IMR-90 (cell line): ENCODE results near the gene SLC38A7. TPM values are rescaled to one million over a fixed set of nuclear protein-coding genes. Genes with fewer than 3 reads are reported as not detected.

Source experiments
- ATAC-seq: fragments of 200-7000 bp; cut with Tn5 transposase; 2 replicates; pipeline ENCODE4 v1.9.1; 2020; ENCODE audit warnings: low read depth, mild to moderate bottlenecking, moderate library complexity
- BruUV-seq: library from RNA; stranded (reverse); fragments of 400-500 nt; replicated peaks from 2 replicates; lab custom pipeline; 2021; lab: Mats Ljungman, UMichigan
- CTCF ChIA-PET: fragments of 300-600 bp; formaldehyde crosslinking; extraction: SDS; loops from one replicate; lab custom pipeline; 2021; ENCODE audit warnings: antibody characterized with exemption; lab: Yijun Ruan, JAX
- POLR2A ChIA-PET: fragments of 300-600 bp; sonication (Branson Sonifier 250); formaldehyde crosslinking; loops from one replicate; lab custom pipeline; 2022; ENCODE audit warnings: antibody characterized with exemption; ENCODE audit not compliant: unreplicated experiment; lab: Charles Lee
- DNase-seq: peaks from one replicate; pipeline ENCODE4 v3.0.0; 2013
- H2AFZ ChIP-seq: replicated peaks from 2 replicates; pipeline ENCODE3; 2013; ENCODE audit warnings: low read length, mild to moderate bottlenecking; ENCODE audit not compliant: poor library complexity
- H2AK5ac ChIP-seq: 2 replicates; pipeline ENCODE4 v1.6.1; 2013; ENCODE audit warnings: low read depth, low read length, inconsistent platforms
- H2AK9ac ChIP-seq: replicated peaks from 2 replicates; pipeline ENCODE3; 2013; ENCODE audit warnings: mild to moderate bottlenecking, low read depth, low read length, moderate library complexity; ENCODE audit not compliant: poor library complexity
- H2BK120ac ChIP-seq: 2 replicates; pipeline ENCODE4 v1.6.1; 2013; ENCODE audit warnings: low read depth, low read length, inconsistent platforms
- H2BK15ac ChIP-seq: 3 replicates; pipeline ENCODE4 v1.6.1; 2013; ENCODE audit warnings: low read depth, low read length, inconsistent platforms
- H2BK20ac ChIP-seq: 2 replicates; pipeline ENCODE4 v1.6.1; 2013; ENCODE audit warnings: low read depth, mild to moderate bottlenecking, inconsistent platforms, low read length, moderate library complexity
- H2BK5ac ChIP-seq: 2 replicates; pipeline ENCODE4 v1.6.1; 2013; ENCODE audit warnings: mild to moderate bottlenecking, low read depth, low read length, inconsistent platforms; ENCODE audit not compliant: poor library complexity, severe bottlenecking
- H3K14ac ChIP-seq: replicated peaks from 2 replicates; pipeline ENCODE4 v1.6.1; 2013; ENCODE audit warnings: low read depth, low read length, inconsistent platforms
- H3K18ac ChIP-seq: 2 replicates; pipeline ENCODE4 v1.6.1; 2013; ENCODE audit warnings: low read depth, low read length, control low read depth
- H3K23ac ChIP-seq: 2 replicates; pipeline ENCODE4 v1.6.1; 2013; ENCODE audit warnings: low read depth, low read length, inconsistent platforms
- H3K27ac ChIP-seq: 2 replicates; pipeline ENCODE4 v1.5.1; 2013; ENCODE audit warnings: mild to moderate bottlenecking, control low read depth, low read length; ENCODE audit not compliant: insufficient read depth
- H3K27me3 ChIP-seq: 2 replicates; pipeline ENCODE4 v1.6.1; 2013; ENCODE audit warnings: low read length; ENCODE audit not compliant: control insufficient read depth, insufficient read depth
- H3K36me3 ChIP-seq: 2 replicates; pipeline ENCODE4 v1.6.1; 2013; ENCODE audit warnings: low read length, mixed read lengths; ENCODE audit not compliant: control insufficient read depth, insufficient read depth
- H3K4ac ChIP-seq: 2 replicates; pipeline ENCODE4 v1.6.1; 2013; ENCODE audit warnings: low read depth, low read length, inconsistent platforms
- H3K4me1 ChIP-seq: 2 replicates; pipeline ENCODE4 v1.6.1; 2013; ENCODE audit warnings: low read length, mixed read lengths; ENCODE audit not compliant: control insufficient read depth, insufficient read depth
- H3K4me2 ChIP-seq: 2 replicates; pipeline ENCODE4 v1.6.1; 2013; ENCODE audit warnings: low read depth, mild to moderate bottlenecking, control low read depth, low read length, moderate library complexity
- H3K4me3 ChIP-seq: 2 replicates; pipeline ENCODE4 v1.5.1; 2013; ENCODE audit warnings: low read depth, mild to moderate bottlenecking, control low read depth, low read length, moderate library complexity; ENCODE audit not compliant: insufficient read depth
- H3K56ac ChIP-seq: 2 replicates; pipeline ENCODE4 v1.6.1; 2013; ENCODE audit warnings: low read length, inconsistent platforms; ENCODE audit not compliant: insufficient read depth; ENCODE audit errors: extremely low read depth
- H3K79me1 ChIP-seq, 2 experiments: 2 replicates each; pipeline ENCODE4 v1.6.1; 2013; ENCODE audit warnings: low read length in 2 of 2, inconsistent platforms in 1 of 2, low read depth in 1 of 2
- H3K9ac ChIP-seq: 2 replicates; pipeline ENCODE4 v1.6.1; 2013; ENCODE audit warnings: low read depth, low read length, control low read depth
- H3K9me1 ChIP-seq: 2 replicates; pipeline ENCODE4 v1.6.1; 2013; ENCODE audit warnings: low read length, inconsistent platforms; ENCODE audit not compliant: insufficient read depth
- H3K9me3 ChIP-seq: 2 replicates; pipeline ENCODE4 v1.6.1; 2013; ENCODE audit warnings: low read length; ENCODE audit not compliant: control insufficient read depth, insufficient read depth
- H4K20me1 ChIP-seq: 2 replicates; pipeline ENCODE4 v1.6.1; 2013; ENCODE audit warnings: low read length, inconsistent platforms; ENCODE audit not compliant: insufficient read depth
- H4K5ac ChIP-seq: 2 replicates; pipeline ENCODE4 v1.6.1; 2013; ENCODE audit warnings: mild to moderate bottlenecking, low read depth, low read length, control low read depth
- H4K8ac ChIP-seq, 2 experiments: 2 replicates each; pipeline ENCODE4 v1.6.1; 2013; ENCODE audit warnings: low read depth in 2 of 2, low read length in 2 of 2, control low read depth in 1 of 2, inconsistent platforms in 1 of 2
- H4K91ac ChIP-seq: 2 replicates; pipeline ENCODE4 v1.6.1; 2013; ENCODE audit warnings: low read depth, low read length, inconsistent platforms; ENCODE audit not compliant: insufficient read depth
- BHLHE40 ChIP-seq: fragments of 150-350 bp; IDR thresholded peaks from 2 replicates; pipeline ENCODE4 v1.6.1; 2016; ENCODE audit warnings: mild to moderate bottlenecking, low read depth, low read length
- CEBPB ChIP-seq: IDR thresholded peaks from 2 replicates; pipeline ENCODE4 v1.6.1; 2012; ENCODE audit warnings: low read depth, low read length, improper control_type of control experiment
- CHD1 ChIP-seq: IDR thresholded peaks from 2 replicates; pipeline ENCODE4 v1.6.1; 2012; ENCODE audit warnings: low read depth, low read length, improper control_type of control experiment
- CTCF ChIP-seq: conservative IDR thresholded peaks from 2 replicates; pipeline ENCODE4 v1.5.1; 2012; ENCODE audit warnings: mild to moderate bottlenecking, low read depth, low read length, improper control_type of control experiment
- ELK1 ChIP-seq: fragments of 150-350 bp; IDR thresholded peaks from 2 replicates; pipeline ENCODE4 v1.6.1; 2016; ENCODE audit warnings: low read depth, mild to moderate bottlenecking, low read length, moderate library complexity, borderline replicate concordance
- FOS ChIP-seq: fragments of 150-350 bp; IDR thresholded peaks from 2 replicates; pipeline ENCODE4 v1.6.1; 2016; ENCODE audit warnings: low read depth, low read length
- MAFK ChIP-seq: IDR thresholded peaks from 2 replicates; pipeline ENCODE4 v1.6.1; 2012; ENCODE audit warnings: low read depth, low read length, improper control_type of control experiment
- MAZ ChIP-seq: IDR thresholded peaks from 2 replicates; pipeline ENCODE4 v1.6.1; 2012; ENCODE audit warnings: low read depth, mild to moderate bottlenecking, low read length, improper control_type of control experiment, moderate library complexity, borderline replicate concordance
- NFE2L2 ChIP-seq: fragments of 150-350 bp; IDR thresholded peaks from 2 replicates; pipeline ENCODE4 v1.6.1; 2016; ENCODE audit warnings: low read depth, mild to moderate bottlenecking, low read length
- POLR2A ChIP-seq: IDR thresholded peaks from 2 replicates; pipeline ENCODE4 v1.6.1; 2012; ENCODE audit warnings: mild to moderate bottlenecking, low read depth, low read length
- RAD21 ChIP-seq: IDR thresholded peaks from 2 replicates; pipeline ENCODE4 v1.6.1; 2012; ENCODE audit warnings: low read length, improper control_type of control experiment
- RCOR1 ChIP-seq: IDR thresholded peaks from 2 replicates; pipeline ENCODE4 v1.6.1; 2012; ENCODE audit warnings: mild to moderate bottlenecking, low read length, improper control_type of control experiment; ENCODE audit not compliant: insufficient replicate concordance
- RFX5 ChIP-seq: IDR thresholded peaks from 2 replicates; pipeline ENCODE4 v1.8.0; 2012; ENCODE audit warnings: low read depth, mild to moderate bottlenecking, low read length, moderate library complexity
- SMC3 ChIP-seq: fragments of 150-350 bp; IDR thresholded peaks from 2 replicates; pipeline ENCODE4 v1.6.1; 2016; ENCODE audit warnings: low read depth, mild to moderate bottlenecking, antibody characterized with exemption, low read length, moderate library complexity
- USF2 ChIP-seq: fragments of 150-350 bp; IDR thresholded peaks from 2 replicates; pipeline ENCODE4 v1.6.1; 2017; ENCODE audit warnings: mild to moderate bottlenecking, antibody characterized with exemption, low read length, low read depth
- whole genome bisulfite sequencing, 2 experiments: methylation state at CpG; one replicate each; pipeline versions ENCODE4 v1.1.5 to v1.1.7; 2013; ENCODE audit warnings: missing lambda C conversion rate in 2 of 2; ENCODE audit not compliant: insufficient read length in 1 of 2; ENCODE audit errors: extremely low coverage in 2 of 2; 5-methylcytosine and 5-hydroxymethylcytosine counted together
- dilution Hi-C: fragments of 300-500 bp; cut with HindIII; formaldehyde crosslinking; loops from one replicate; pipeline ENCODE4 v1.14.3; 2018; ENCODE audit warnings: low sequenced_read_pairs; ENCODE audit not compliant: unreplicated experiment
- in situ Hi-C: fragments of 300-500 bp; cut with MboI; formaldehyde crosslinking; loops from 3 replicates; pipeline ENCODE4 v1.14.3; 2019; ENCODE audit warnings: low sequenced_read_pairs, inconsistent platforms, mixed read lengths
- intact Hi-C: fragments of 100-400 bp; cut with micrococcal nuclease; formaldehyde crosslinking; loops from 2 replicates; pipeline ENCODE4 v1.10.0; 2022
- polyA plus RNA-seq, 3 experiments: library from polyadenylated mRNA; depleted of rRNA; stranded (reverse); fragments of >200 nt; gene quantifications; 2 replicates each; pipeline ENCODE4 v1.2.3, GENCODE V29; 2012; ENCODE audit warnings: low replicate concordance in 1 of 3
- total RNA-seq: library from RNA; depleted of rRNA; stranded (reverse); fragments of >200 nt; gene quantifications from 2 replicates; pipeline ENCODE4 v1.2.3, GENCODE V29; 2012

Gene SLC38A7
- total and polyA plus RNA-seq, 2 of the 4 experiments (the other 2 are of a cell fraction) = 14.7 to 16.4 TPM

- H4K20me1 ChIP-seq = no peaks in the 10 kb centered on the region
- WGBS, 2 experiments = 60% methylated on average over 1 of the region's 5 CpGs; no CpG with 5 or more reads in 1 of the 2 experiments
- H3K79me1 ChIP-seq = no peaks in the 10 kb centered on the region
- no peak overlapping the region for H2BK15ac ChIP-seq
- H3K4me2 ChIP-seq = no peak overlapping the region
- H2BK120ac ChIP-seq = no peak overlapping the region
- no peaks in the 10 kb centered on the region for H3K4me1 ChIP-seq
- H3K9me3 ChIP-seq = no peaks in the 10 kb centered on the region
- no peaks in the 10 kb centered on the region for H3K36me3 ChIP-seq
- POLR2A ChIA-PET = no interaction called here
- no peak overlapping the region for H3K56ac ChIP-seq
- H3K9me1 ChIP-seq = no peaks in the 10 kb centered on the region
- no peak overlapping the region for H2BK5ac ChIP-seq
- no peak overlapping the region for H3K27ac ChIP-seq
- H3K14ac ChIP-seq = no peak overlapping the region
- no peak overlapping the region for H4K8ac ChIP-seq
- H2BK20ac ChIP-seq = no peak overlapping the region
- no TSS peak for BruUV-seq
- no peaks in the 10 kb centered on the region for H3K27me3 ChIP-seq
- no peak overlapping the region for H3K4ac ChIP-seq
- DNase-seq (no peak), ATAC-seq (no peak)
- no peak overlapping the region for H4K91ac ChIP-seq
- no peak overlapping the region for H3K23ac ChIP-seq
- H4K5ac ChIP-seq = no peak overlapping the region
- no peak overlapping the region for H3K18ac ChIP-seq
- no peak overlapping the region for H2AK9ac ChIP-seq
- in situ Hi-C loops (no loop called here), intact Hi-C loops (no loop called here), dilution Hi-C loops (no loop called here)
- no peak overlapping the region for H2AFZ ChIP-seq
- TF ChIP-seq CHD1 (no peak), USF2 (no peak), NFE2L2 (no peak), SMC3 (no peak), POLR2A (no peak), FOS (no peak), RAD21 (no peak), BHLHE40 (no peak), CEBPB (no peak), ELK1 (no peak), CTCF (no peak), MAFK (no peak), RCOR1 (no peak), RFX5 (no peak), MAZ (no peak)
- no peak overlapping the region for H3K4me3 ChIP-seq
- no peak overlapping the region for H2AK5ac ChIP-seq
- no peak overlapping the region for H3K9ac ChIP-seq
- CTCF ChIA-PET = no interaction called here
These were observed 40.5 kb downstream of the SLC38A7 start for GRCh38 chr16:58644108-58644507.
